ENCODE results near the gene DUOX1.

- TF ChIP-seq CTCF (IDR thresholded peaks at IDR 0.05), result no peak
- no peak for TF ChIP-seq EP300 (IDR thresholded peaks at IDR 0.05; ENCODE audit: low read depth)
These were observed 30.1 kb upstream of the DUOX1 start for GRCh38 chr15:45099549-45100165.
